Gastrocnemius medialis (tissue), 4 donors: ENCODE data around the gene PGAP3.

Experiments
- POLR2A ChIP-seq, 2 donors: fragments of 450-650 bp; IDR thresholded peaks; one replicate each; pipeline ENCODE4 v1.6.1; 2017; ENCODE audit warnings: antibody characterized with exemption in 2 of 2, mild to moderate bottlenecking in 2 of 2, moderate library complexity in 2 of 2
- TF ChIP-seq, protein P1 (sequence below), 5 experiments: fragments of 450-650 bp in 3 of 5; fragments of 200-600 bp in 2 of 5; sonication (generic) in 2 of 5; IDR thresholded peaks in 4 of 5; conservative IDR thresholded peaks in 1 of 5; 1 replicate in 4 of 5; 2 replicates in 1 of 5; pipeline ENCODE4 v1.5.1; 2016 to 2019; ENCODE audit warnings: antibody characterized with exemption in 5 of 5, mild to moderate bottlenecking in 3 of 5, moderate library complexity in 3 of 5

DNA sequence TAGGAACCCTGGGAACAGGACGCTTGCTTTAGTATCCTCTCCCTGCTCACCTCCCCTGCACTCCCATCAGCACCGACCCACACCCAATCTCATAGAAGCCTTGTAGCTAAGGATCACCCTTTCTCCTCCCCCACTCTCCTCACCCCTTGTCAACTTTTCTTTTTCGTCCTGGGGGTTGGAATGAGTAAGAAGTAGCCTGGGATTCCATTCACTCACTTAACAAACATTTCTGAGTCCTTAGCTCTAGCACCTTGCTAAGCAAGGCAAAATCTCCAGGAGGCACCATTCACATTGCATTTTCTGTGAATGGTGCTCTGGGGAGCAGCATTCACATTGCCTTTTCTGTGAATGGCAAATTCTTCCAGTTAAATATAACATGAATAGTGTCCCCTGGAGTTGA, 1.1 kb upstream of the PGAP3 start:
- TF ChIP-seq, protein P1, sequence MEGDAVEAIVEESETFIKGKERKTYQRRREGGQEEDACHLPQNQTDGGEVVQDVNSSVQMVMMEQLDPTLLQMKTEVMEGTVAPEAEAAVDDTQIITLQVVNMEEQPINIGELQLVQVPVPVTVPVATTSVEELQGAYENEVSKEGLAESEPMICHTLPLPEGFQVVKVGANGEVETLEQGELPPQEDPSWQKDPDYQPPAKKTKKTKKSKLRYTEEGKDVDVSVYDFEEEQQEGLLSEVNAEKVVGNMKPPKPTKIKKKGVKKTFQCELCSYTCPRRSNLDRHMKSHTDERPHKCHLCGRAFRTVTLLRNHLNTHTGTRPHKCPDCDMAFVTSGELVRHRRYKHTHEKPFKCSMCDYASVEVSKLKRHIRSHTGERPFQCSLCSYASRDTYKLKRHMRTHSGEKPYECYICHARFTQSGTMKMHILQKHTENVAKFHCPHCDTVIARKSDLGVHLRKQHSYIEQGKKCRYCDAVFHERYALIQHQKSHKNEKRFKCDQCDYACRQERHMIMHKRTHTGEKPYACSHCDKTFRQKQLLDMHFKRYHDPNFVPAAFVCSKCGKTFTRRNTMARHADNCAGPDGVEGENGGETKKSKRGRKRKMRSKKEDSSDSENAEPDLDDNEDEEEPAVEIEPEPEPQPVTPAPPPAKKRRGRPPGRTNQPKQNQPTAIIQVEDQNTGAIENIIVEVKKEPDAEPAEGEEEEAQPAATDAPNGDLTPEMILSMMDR (IDR thresholded peaks at IDR 0.05 in 4 of 5, conservative IDR thresholded peaks at IDR 0.05 in 1 of 5), result no peak
- TF ChIP-seq POLR2A (IDR thresholded peaks at IDR 0.05), result no peak
